NCI-H748 (cell line): ENCODE measurements around the gene C1QTNF12.
A peak's percentile ranks its signal among the peaks of the same experiment; 100 is the strongest.
"Not testable (repeated sequence)": the region's sequence is repeated elsewhere in the genome, so short reads cannot be mapped to it uniquely, and the experiment has no call there.

Source experiments
- DNase-seq: peaks from one replicate; lab custom pipeline; 2025; ENCODE audit not compliant: unreplicated experiment; lab: John Stamatoyannopoulos, UW

The C1QTNF12 gene

GRCh38 chr1:1259951-1260600, 13.6 kb upstream of the C1QTNF12 start:
- no peak for DNase-seq

DNA sequence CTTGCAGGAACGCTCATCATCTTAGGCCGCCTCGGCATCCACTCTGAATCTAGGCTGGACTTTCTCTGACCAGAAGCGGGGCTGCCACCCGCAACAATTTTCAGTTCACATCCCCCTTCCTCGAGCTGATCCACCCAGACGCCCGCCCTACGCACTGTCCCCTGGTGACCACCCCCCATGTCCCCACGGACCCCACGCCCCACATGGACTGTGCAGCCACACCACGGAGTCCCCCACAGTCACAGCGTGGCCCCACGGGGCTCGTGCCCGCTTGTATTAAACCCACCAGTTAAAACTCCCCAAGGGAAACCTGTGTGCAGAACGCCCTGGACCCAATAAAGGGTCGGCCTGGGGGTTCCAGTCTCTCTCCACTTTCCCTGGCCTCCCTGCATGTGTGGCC, 13.0 kb upstream of the C1QTNF12 start:
- DNase-seq = no peak

DNA sequence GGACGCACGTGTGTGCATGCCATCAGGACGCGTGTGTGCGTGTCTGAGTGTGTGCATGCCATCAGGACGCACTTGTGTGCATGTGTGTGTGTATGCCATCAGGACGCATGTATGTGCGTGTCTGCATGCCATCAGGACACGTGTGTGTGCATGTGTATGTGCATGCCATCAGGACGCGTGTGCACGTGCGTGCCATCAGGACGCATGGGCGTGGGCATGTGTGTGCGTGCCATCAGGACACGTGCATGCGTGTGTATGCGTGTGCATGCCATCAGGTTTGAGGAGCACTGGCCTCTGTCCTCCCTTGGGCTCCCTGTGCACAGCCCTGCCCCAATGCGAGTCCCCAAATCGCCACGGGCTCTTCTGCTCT, 12.6 kb upstream of the C1QTNF12 start:
- no peak for DNase-seq

DNA sequence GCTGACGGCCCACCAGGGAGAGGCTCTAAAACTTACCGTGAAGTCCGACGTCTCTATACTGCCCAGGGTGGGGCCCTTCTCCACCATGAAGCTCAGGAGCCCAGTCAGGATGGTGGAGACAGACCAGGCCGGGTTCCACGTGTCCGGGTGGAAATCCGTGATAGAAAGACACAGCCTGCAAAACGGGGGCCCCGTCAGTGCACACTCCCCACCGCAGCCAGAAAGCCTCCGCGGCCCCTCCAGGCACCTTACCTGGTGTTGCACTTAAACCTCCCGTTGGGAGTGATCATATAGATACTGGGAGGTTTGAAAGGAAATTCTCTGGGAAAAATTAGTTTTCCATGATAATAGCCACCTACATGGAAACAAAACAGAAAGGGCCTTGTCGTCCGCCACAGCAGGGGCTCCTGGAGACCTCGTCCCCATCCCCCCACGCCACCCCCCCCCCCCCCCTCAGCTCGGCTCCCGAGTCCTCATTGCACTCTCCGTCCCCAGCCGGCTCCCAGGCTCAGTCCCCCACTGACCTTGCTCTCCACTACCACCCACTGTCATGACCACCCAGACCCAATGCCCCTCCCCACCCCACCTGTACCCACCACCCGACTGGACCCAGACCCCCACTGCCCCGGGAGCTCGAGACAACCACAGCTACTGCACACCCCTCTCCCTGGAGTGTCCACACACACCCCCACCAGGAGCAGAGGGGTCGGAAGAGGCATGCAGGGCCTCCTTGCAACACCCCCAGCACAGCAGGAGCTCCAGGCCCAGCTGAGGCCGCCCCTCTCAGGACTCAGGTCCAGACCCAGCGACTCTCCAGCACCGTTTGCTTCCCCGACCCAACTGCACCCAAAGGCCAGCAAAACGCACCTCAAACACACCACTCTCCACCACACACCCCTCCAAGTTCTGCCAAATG, 10.7 kb upstream of the C1QTNF12 start:
- DNase-seq = no peak

DNA sequence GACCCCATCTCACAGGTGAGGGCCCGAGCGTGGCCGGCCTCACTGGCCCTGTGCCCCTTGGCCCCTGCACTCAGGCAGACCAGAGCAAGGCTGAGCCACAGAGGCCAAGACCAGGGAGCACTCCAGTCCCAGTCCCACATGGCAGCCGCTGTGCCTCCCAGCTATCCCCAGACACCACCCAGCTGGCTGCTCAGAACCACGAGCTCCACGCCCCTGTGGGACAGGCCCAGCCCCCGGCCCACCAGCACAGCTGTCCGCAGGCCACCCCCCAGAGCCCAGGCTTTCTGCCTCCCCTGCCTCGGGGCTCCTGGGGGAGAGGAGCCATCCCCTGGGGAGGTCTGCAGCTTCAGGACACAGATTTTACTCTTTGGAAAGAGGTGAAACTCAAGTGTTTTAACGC, 9.1 kb upstream of the C1QTNF12 start:
- no peak for DNase-seq

- DNase-seq = no peak
These were observed 8.6 kb upstream of the C1QTNF12 start for GRCh38 chr1:1255078-1255477.

- DNase-seq = no peak
These were observed 8.1 kb upstream of the C1QTNF12 start for GRCh38 chr1:1254667-1254998.

- DNase-seq = no peak
These were observed 7.6 kb upstream of the C1QTNF12 start for GRCh38 chr1:1253972-1254666.

DNA sequence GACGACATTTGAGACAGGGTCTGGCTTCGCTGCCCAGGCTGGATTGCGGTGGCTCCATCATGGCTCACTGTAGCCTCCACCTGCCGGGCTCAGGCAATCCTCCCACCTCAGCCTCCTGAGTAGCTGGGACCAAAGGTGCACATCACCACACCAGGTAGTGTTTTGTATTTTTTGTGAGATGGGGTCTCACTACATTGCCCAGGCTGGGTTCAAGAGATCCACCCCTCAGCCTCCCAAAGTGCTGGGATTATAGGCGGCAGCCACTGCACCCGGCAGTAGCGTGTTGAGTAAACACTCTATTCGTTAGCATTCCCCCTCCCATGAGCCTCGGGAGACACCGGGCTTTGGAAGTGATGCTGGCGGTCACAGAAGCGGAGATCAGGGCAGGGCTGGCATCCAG, 6.8 kb upstream of the C1QTNF12 start:
- no peak for DNase-seq

- DNase-seq = peak; percentile 15
These were observed 4.3 kb upstream of the C1QTNF12 start for GRCh38 chr1:1250786-1251284.

- DNase-seq = not testable (repeated sequence)
These were observed 1.7 kb upstream of the C1QTNF12 start for GRCh38 chr1:1248009-1248913.

- DNase-seq = no peak
These were observed 905 bp upstream of the C1QTNF12 start for GRCh38 chr1:1247341-1247913.

DNA sequence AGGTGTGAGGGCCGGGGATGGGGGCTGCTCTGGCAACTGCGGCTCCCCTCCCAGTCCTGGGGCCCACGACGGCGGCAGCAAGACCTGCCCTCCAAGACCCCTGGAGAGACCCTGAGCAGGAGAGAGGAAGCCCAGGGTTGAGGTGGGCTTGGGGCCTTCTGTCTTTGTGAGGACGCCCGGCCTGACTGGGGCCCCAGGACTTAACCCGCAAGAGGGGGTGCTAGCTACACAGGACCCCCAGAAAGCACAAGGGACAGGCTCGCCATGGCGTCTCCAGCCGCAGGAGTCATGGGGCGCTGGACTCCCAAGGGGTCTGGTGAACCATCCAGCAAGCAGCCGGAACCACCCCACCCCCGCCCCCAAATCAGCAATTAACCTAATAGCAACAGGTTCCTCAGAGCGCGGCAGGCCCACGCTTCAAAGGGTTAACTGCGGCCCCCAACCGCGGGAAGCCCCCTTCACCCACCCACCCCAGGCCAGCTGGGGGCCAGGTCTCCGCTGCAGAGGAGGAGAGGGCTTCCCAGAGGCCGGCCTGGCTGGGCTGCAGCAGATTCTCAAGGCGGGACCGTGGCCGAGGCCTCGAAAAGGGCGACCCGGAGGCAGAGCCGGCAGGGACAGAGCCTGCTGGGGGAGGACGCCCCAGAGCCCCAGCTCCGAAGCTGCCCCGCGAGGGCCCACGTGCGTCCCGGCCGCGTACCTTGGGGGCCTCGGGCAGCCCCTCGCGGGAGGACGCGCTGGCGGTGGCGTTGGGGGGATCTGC, 525 bp downstream of the C1QTNF12 start:
- no peak for DNase-seq

DNA sequence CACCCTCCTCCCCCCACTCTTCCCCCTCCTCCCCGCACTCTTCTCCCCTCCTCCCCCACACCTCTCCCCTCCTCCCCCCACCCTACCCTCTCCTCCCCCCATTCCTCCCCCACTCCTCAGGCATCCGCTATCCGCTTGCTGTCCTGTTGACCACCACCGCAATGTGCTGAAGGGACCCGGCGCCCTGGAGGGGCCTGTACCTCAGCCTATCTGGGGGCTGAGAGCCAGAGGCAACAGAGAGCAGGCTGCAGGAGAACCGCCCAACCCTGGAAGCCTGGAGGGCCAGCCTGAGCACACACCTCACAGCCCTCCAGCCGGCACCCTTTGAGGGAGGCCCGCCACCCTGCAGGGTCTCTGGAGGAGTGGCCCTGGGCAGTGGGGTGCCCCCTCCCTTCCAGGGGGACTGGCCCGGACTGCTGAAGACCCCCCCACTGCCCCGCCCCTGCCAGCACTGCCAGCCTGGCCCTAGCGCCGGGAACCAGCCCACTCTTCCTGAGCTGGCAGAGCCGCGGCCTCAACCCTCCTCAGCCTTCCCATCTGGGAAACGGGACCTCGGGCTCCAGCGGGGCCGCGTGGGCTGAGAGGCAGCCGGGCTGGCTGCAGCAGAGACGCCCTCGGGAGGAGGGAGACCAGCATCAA, 1.2 kb downstream of the C1QTNF12 start:
- no peak for DNase-seq

DNA sequence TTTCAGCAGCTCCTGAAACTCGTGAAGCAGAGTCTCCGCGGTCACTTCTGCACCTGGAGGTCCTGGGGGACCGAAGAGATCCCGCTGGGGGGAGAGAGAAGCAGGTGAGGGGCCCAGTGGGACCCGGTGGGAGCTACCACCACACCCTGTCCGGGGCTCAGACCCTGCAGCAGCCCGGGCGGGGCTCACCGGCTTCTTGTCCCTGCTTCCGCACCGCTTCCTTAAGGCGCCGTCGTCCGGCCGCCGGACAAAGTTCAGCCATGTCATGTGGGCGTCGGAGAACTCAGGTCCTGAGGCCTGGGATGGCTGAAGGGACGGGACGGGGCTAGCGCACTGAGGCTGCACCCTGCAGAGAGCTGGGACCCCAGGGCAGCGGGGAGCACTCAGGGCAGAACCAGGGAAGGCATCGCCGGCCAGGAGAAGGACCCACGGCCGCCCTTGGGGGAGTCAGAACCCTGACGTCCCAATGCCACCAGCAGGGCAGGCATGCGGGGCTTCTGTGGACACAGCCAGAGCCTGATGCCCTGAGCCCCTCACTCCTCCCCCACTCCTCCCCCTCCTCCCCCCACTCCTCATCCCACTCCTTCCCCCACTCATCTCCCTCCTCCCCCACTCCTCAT, 2.2 kb downstream of the C1QTNF12 start:
- no peak for DNase-seq

DNA sequence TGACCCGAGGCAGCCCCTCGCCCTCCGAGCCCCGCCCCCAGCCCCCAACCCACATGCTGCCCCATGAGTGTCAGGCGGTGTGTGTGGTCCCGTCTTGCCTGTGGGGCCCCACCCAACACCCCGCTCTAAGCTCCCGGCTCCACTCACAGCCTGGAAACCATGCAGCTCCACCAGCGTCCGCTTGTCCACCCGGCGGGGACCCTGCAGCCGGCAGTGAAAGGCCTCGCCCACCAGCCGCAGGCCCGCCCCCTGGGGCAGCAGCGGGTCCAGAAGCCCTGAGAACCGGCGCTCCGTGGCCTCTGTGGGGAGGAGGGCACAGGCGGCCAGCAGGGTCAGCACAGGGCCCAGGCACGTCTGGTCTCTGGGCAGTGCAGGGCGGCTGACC, 2.7 kb downstream of the C1QTNF12 start:
- DNase-seq = no peak

GRCh38 chr1:1243266-1243660, 3.3 kb downstream of the C1QTNF12 start:
- DNase-seq = no peak

GRCh38 chr1:1242461-1243265, 3.9 kb downstream of the C1QTNF12 start:
- DNase-seq = no peak
